Transverse colon (tissue), 4 donors: ENCODE measurements around the gene SLC39A6.

Source experiments
- EP300 ChIP-seq: sonication (generic); formaldehyde crosslinking; IDR thresholded peaks from one replicate; pipeline ENCODE4 v1.6.1; 2017; ENCODE audit warnings: antibody characterized with exemption, low read depth
- POLR2A ChIP-seq: fragments of 450-650 bp; IDR thresholded peaks from one replicate; pipeline ENCODE4 v1.6.1; 2016; ENCODE audit warnings: antibody characterized with exemption, mild to moderate bottlenecking, moderate library complexity
- POLR2AphosphoS5 ChIP-seq, 3 donors: sonication (generic); formaldehyde crosslinking; IDR thresholded peaks; one replicate each; pipeline ENCODE4 v1.6.1; 2016; ENCODE audit warnings: antibody characterized with exemption in 3 of 3
- TF ChIP-seq, protein P1 (sequence below), 5 experiments: fragments of 200-600 bp in 3 of 5; fragments of 450-650 bp in 2 of 5; sonication (generic) in 3 of 5; IDR thresholded peaks; 1 replicate in 2 of 5; 2 replicates in 3 of 5; pipeline ENCODE4 v1.5.1; 2016 to 2017; ENCODE audit warnings: antibody characterized with exemption in 5 of 5, inconsistent platforms in 3 of 5, mild to moderate bottlenecking in 2 of 5, moderate library complexity in 1 of 5

DNA sequence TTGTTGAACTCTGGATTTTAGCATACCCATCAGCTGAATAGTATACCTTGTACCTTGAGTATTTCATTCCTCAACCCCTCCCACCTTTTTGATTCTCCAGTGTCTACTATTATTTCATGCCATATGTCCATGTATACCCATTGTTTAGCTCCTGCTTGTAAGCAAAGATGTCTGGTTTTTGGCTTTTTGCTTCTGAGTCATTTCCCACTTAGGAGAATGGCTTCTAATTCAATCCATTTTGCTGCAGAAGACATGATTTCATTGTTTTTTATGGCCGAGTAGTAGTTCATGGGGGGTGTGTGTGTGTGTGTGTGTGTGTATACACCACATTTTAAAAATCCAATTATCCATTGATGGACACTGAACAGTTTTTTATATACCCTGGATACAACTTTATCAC is 33.8 kb upstream of the SLC39A6 start:
- TF ChIP-seq, protein P1, sequence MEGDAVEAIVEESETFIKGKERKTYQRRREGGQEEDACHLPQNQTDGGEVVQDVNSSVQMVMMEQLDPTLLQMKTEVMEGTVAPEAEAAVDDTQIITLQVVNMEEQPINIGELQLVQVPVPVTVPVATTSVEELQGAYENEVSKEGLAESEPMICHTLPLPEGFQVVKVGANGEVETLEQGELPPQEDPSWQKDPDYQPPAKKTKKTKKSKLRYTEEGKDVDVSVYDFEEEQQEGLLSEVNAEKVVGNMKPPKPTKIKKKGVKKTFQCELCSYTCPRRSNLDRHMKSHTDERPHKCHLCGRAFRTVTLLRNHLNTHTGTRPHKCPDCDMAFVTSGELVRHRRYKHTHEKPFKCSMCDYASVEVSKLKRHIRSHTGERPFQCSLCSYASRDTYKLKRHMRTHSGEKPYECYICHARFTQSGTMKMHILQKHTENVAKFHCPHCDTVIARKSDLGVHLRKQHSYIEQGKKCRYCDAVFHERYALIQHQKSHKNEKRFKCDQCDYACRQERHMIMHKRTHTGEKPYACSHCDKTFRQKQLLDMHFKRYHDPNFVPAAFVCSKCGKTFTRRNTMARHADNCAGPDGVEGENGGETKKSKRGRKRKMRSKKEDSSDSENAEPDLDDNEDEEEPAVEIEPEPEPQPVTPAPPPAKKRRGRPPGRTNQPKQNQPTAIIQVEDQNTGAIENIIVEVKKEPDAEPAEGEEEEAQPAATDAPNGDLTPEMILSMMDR (IDR thresholded peaks at IDR 0.05) = no peak
- no peak for TF ChIP-seq POLR2A
- no peak for TF ChIP-seq POLR2AphosphoS5 (IDR thresholded peaks at IDR 0.05)
- no peak for TF ChIP-seq EP300
